HCT116 (cell line): ENCODE measurements around the gene OR7A17. TPM values are rescaled to one million over a fixed set of nuclear protein-coding genes. Genes with fewer than 3 reads are reported as not detected.

ENCODE experiments used
- ATAC-seq: fragments of 200-7000 bp; cut with Tn5 transposase; 2 replicates; pipeline ENCODE4 v1.9.1; 2020; ENCODE audit warnings: mild to moderate bottlenecking, moderate library complexity
- BruUV-seq: library from RNA; stranded (reverse); fragments of 400-500 nt; replicated peaks from 2 replicates; lab custom pipeline; 2021; lab: Mats Ljungman, UMichigan
- CTCF ChIA-PET: fragments of 300-600 bp; sonication (Branson Sonifier 250); formaldehyde crosslinking; loops from one replicate; lab custom pipeline; 2021; ENCODE audit warnings: antibody characterized with exemption; lab: Charles Lee
- POLR2A ChIA-PET: fragments of 300-600, 350-600 bp; sonication (Branson Sonifier 250); formaldehyde crosslinking; loops from one replicate; lab custom pipeline; 2021; ENCODE audit warnings: antibody characterized with exemption; lab: Charles Lee
- RAD21 ChIA-PET, 2 experiments: fragments of 300-600 bp; sonication (Branson Sonifier 250); formaldehyde crosslinking; loops; one replicate each; lab custom pipeline; 2023; ENCODE audit warnings: low total read pairs in 2 of 2; ENCODE audit not compliant: uncharacterized antibody in 2 of 2, unreplicated experiment in 2 of 2, low non-redundant PET in 1 of 2; lab: Charles Lee
- DNase-seq: peaks from one replicate; pipeline ENCODE4 v3.0.0-alpha.2; 2010; ENCODE audit warnings: low read depth, low spot score
- H2AFZ ChIP-seq: fragments of 200-600 bp; shearing (Covaris generic), sonication (generic); 2 replicates; pipeline ENCODE4 v1.6.1; 2017; ENCODE audit warnings: low read depth, mixed run types, mixed read lengths, antibody characterized with exemption, low read length; ENCODE audit not compliant: poor library complexity, severe bottlenecking
- H3K27ac ChIP-seq: 2 replicates; pipeline ENCODE4 v1.5.1; 2012; ENCODE audit warnings: low read depth, low read length
- H3K27me3 ChIP-seq: fragments of 200-600 bp; sonication (generic); 2 replicates; pipeline ENCODE4 v1.6.1; 2016; ENCODE audit warnings: mixed run types, low read length, mixed read lengths; ENCODE audit not compliant: insufficient read depth
- H3K36me3 ChIP-seq, 2 experiments: fragments of 200-500 bp in 1 of 2; fragments of 200-600 bp in 1 of 2; sonication (Bioruptor generic) in 1 of 2; sonication (generic) in 1 of 2; 2 replicates each; pipeline versions ENCODE4 v1.5.1 to v1.6.1; 2014 to 2016; ENCODE audit warnings: low read length in 2 of 2, inconsistent platforms in 1 of 2, mixed read lengths in 1 of 2, mixed run types in 1 of 2; ENCODE audit not compliant: insufficient read depth in 2 of 2, control insufficient read depth in 1 of 2
- H3K4me1 ChIP-seq, 2 experiments: fragments of 200-600 bp in 1 of 2; sonication (generic) in 1 of 2; 2 replicates each; pipeline versions ENCODE4 v1.5.1 to v1.6.1; 2012 to 2017; ENCODE audit warnings: low read length in 2 of 2, inconsistent platforms in 1 of 2, mild to moderate bottlenecking in 1 of 2, mixed read lengths in 1 of 2, mixed run types in 1 of 2, moderate library complexity in 1 of 2; ENCODE audit not compliant: insufficient read depth in 2 of 2, control insufficient read depth in 1 of 2
- H3K4me2 ChIP-seq: fragments of 200-600 bp; sonication (generic); 2 replicates; pipeline ENCODE4 v1.6.1; 2017; ENCODE audit warnings: mixed run types, low read length, mixed read lengths
- H3K4me3 ChIP-seq, 2 experiments: fragments of 200-600 bp in 1 of 2; sonication (generic) in 1 of 2; replicated peaks in 1 of 2; 2 replicates each; pipeline ENCODE4 v1.5.1; 2011 to 2016; ENCODE audit warnings: low read length in 2 of 2, control low read depth in 1 of 2, low read depth in 1 of 2, mild to moderate bottlenecking in 1 of 2, mixed read lengths in 1 of 2, mixed run types in 1 of 2
- H3K79me2 ChIP-seq: fragments of 200-600 bp; sonication (generic); 2 replicates; pipeline ENCODE4 v1.6.1; 2017; ENCODE audit warnings: mild to moderate bottlenecking, mixed run types, low read length, moderate library complexity, mixed read lengths; ENCODE audit not compliant: insufficient read depth
- H3K9ac ChIP-seq: fragments of 200-600 bp; sonication (generic); 2 replicates; pipeline ENCODE4 v1.6.1; 2016; ENCODE audit warnings: low read length, mixed read lengths
- H3K9me2 ChIP-seq: fragments of 200-600 bp; sonication (generic), shearing (Covaris generic); 2 replicates; pipeline ENCODE4 v1.6.1; 2017; ENCODE audit warnings: mixed run types, mild to moderate bottlenecking, moderate library complexity; ENCODE audit not compliant: insufficient read depth
- H3K9me3 ChIP-seq, 2 experiments: fragments of 200-500 bp in 1 of 2; fragments of 200-600 bp in 1 of 2; sonication (Bioruptor generic) in 1 of 2; sonication (generic) in 1 of 2; 2 replicates each; pipeline ENCODE4 v1.6.1; 2014 to 2017; ENCODE audit warnings: low read length in 2 of 2, mixed read lengths in 2 of 2, inconsistent platforms in 1 of 2, low read depth in 1 of 2, mild to moderate bottlenecking in 1 of 2, mixed run types in 1 of 2, moderate library complexity in 1 of 2; ENCODE audit not compliant: control insufficient read depth in 1 of 2, insufficient read depth in 1 of 2
- H4K20me1 ChIP-seq: fragments of 200-600 bp; sonication (generic), shearing (Covaris generic); 2 replicates; pipeline ENCODE4 v1.6.1; 2017; ENCODE audit warnings: mixed run types, mild to moderate bottlenecking, moderate library complexity; ENCODE audit not compliant: insufficient read depth
- ATF3 ChIP-seq: IDR thresholded peaks from 2 replicates; pipeline ENCODE4 v1.6.1; 2012
- CEBPB ChIP-seq: IDR thresholded peaks from 2 replicates; pipeline ENCODE4 v1.6.1; 2012; ENCODE audit warnings: low read depth
- EZH2phosphoT487 ChIP-seq: fragments of 200-600 bp; IDR thresholded peaks from 2 replicates; pipeline ENCODE4 v1.6.1; 2018; ENCODE audit warnings: antibody characterized with exemption, borderline replicate concordance
- MAX ChIP-seq: IDR thresholded peaks from 2 replicates; pipeline ENCODE4 v1.6.1; 2012
- ZNF274 ChIP-seq: fragments of 200-500 bp; sonication (Bioruptor generic); IDR thresholded peaks from 2 replicates; pipeline ENCODE4 v1.6.1; 2014; ENCODE audit warnings: mild to moderate bottlenecking, low read depth, low read length, inconsistent platforms
- intact Hi-C: fragments of 100-400 bp; cut with micrococcal nuclease; formaldehyde crosslinking; loops from 2 replicates; pipeline ENCODE4 v1.10.0; 2022
- total RNA-seq: library from RNA; stranded (reverse); gene quantifications from one replicate; pipeline ENCODE4 v1.2.1, GENCODE V29; 2021; ENCODE audit not compliant: unreplicated experiment

The OR7A17 gene
- total RNA-seq, 1 experiment from 2014 or later, result not detected

- TF ChIP-seq ZNF274 (no peak), CEBPB (no peak)
- Histone ChIP-seq H3K9me3 (no peaks in the 10 kb centered on the region), H3K79me2 (no peaks in the 10 kb centered on the region), H4K20me1 (no peaks in the 10 kb centered on the region), H3K4me3 (no peak overlapping the region), H3K4me1 (no peaks in the 10 kb centered on the region), H2AFZ (no peak overlapping the region), H3K27ac (no peak overlapping the region), H3K4me2 (no peak overlapping the region), H3K27me3 (peaks cover 36% of the 10 kb centered on the region), H3K9ac (no peak overlapping the region), H3K9me2 (no peaks in the 10 kb centered on the region), H3K36me3 (no peaks in the 10 kb centered on the region)
- ATAC-seq (no peak), DNase-seq (no peak)
- CTCF ChIA-PET, result no interaction called here
- RAD21 ChIA-PET, result no interaction called here
- intact Hi-C loops, result no loop called here
- POLR2A ChIA-PET, result no interaction called here
- BruUV-seq, result no TSS peak
Observed at GRCh38 chr19:14843169-14843568, 42.8 kb downstream of the OR7A17 start.

GRCh38 chr19:14840206-14840605 lies 45.7 kb downstream of the OR7A17 start:
- no peaks in the 10 kb centered on the region for H4K20me1 ChIP-seq
- no peak overlapping the region for H2AFZ ChIP-seq
- POLR2A ChIA-PET, result interaction anchor here (0.5 kb wide), 1 partner anchor 44 kb away, joined by 3 read pairs; no protein-coding TSS in a partner anchor
- no TSS peak for BruUV-seq
- no peaks in the 10 kb centered on the region for H3K9me3 ChIP-seq
- TF ChIP-seq EZH2phosphoT487, result no peak
- no peak for TF ChIP-seq ATF3
- TF ChIP-seq MAX, result no peak
- TF ChIP-seq, all 23 proteins: peak for 0
- CTCF ChIA-PET, result no interaction called here
- Histone ChIP-seq H3K9me2 (no peaks in the 10 kb centered on the region), H3K36me3 (no peaks in the 10 kb centered on the region), H3K4me2 (no peak overlapping the region), H3K79me2 (no peaks in the 10 kb centered on the region), H3K9ac (no peak overlapping the region), H3K4me3 (no peak overlapping the region), H3K27ac (no peak overlapping the region), H3K27me3 (peaks cover 25% of the 10 kb centered on the region), H3K4me1 (no peaks in the 10 kb centered on the region)
- DNase-seq (no peak), ATAC-seq (no peak)
- RAD21 ChIA-PET, result no interaction called here
- intact Hi-C loops, result no loop called here
